OCI-LY3 (cell line): Measurements from ENCODE around the gene FBH1.
"Not testable (repeated sequence)": the region's sequence is repeated elsewhere in the genome, so short reads cannot be mapped to it uniquely, and the experiment has no call there.

Source experiments
- H2AFZ ChIP-seq: fragments of 200-600, 300-600 bp; shearing (Covaris generic); 2 replicates; pipeline ENCODE4 v1.6.0; 2014; ENCODE audit warnings: antibody characterized with exemption, low read depth, low read length
- H3K27ac ChIP-seq: fragments of 200-600, 300-600 bp; sonication (generic); 2 replicates; pipeline ENCODE4 v1.5.1; 2014; ENCODE audit warnings: mild to moderate bottlenecking, low read length, moderate library complexity, mixed read lengths
- H3K27me3 ChIP-seq: fragments of 200-600, 300-600 bp; sonication (generic); 2 replicates; pipeline ENCODE4 v1.6.1; 2014; ENCODE audit warnings: low read depth, low read length, mixed read lengths
- H3K36me3 ChIP-seq: fragments of 200-600, 300-600 bp; sonication (generic); replicated peaks from 2 replicates; pipeline ENCODE3; 2014; ENCODE audit warnings: low read depth, low read length, mixed read lengths
- H3K4me1 ChIP-seq: fragments of 300-600, 200-600 bp; sonication (generic); 2 replicates; pipeline ENCODE4 v1.6.1; 2014; ENCODE audit warnings: low read length, mixed read lengths
- H3K4me2 ChIP-seq: fragments of 200-600, 300-600 bp; sonication (generic); 2 replicates; pipeline ENCODE4 v1.6.1; 2014; ENCODE audit warnings: low read length, mixed read lengths
- H3K4me3 ChIP-seq: fragments of 300-600, 200-600 bp; sonication (generic); 2 replicates; pipeline ENCODE4 v1.5.1; 2014; ENCODE audit warnings: antibody characterized with exemption, mild to moderate bottlenecking, low read length, moderate library complexity
- H3K79me2 ChIP-seq: fragments of 300-600, 200-600 bp; shearing (Covaris generic); 2 replicates; pipeline ENCODE4 v1.6.1; 2014; ENCODE audit warnings: mild to moderate bottlenecking, low read length, mixed read lengths
- H3K9ac ChIP-seq: fragments of 300-600, 200-600 bp; shearing (Covaris generic); 2 replicates; pipeline ENCODE4 v1.6.0; 2014; ENCODE audit warnings: mild to moderate bottlenecking, low read length, moderate library complexity
- H3K9me3 ChIP-seq: fragments of 200-600, 300-600 bp; shearing (Covaris generic); 2 replicates; pipeline ENCODE4 v1.6.1; 2014; ENCODE audit warnings: low read length, mixed read lengths; ENCODE audit not compliant: insufficient read depth
- H4K20me1 ChIP-seq: fragments of 200-600, 300-600 bp; sonication (generic); 2 replicates; pipeline ENCODE4 v1.6.1; 2016; ENCODE audit warnings: low read length, mixed read lengths; ENCODE audit not compliant: insufficient read depth
- CTCF ChIP-seq: fragments of 200-600, 300-600 bp; sonication (generic); IDR thresholded peaks from 2 replicates; pipeline ENCODE4 v1.5.1; 2014; ENCODE audit warnings: antibody characterized with exemption, low read length, low read depth
- EZH2phosphoT487 ChIP-seq: fragments of 200-600 bp; shearing (Covaris generic); IDR thresholded peaks from 2 replicates; pipeline ENCODE4 v1.6.1; 2018; ENCODE audit warnings: antibody characterized with exemption, mixed run types, low read depth

FBH1 gene

GRCh38 chr10:5843686-5844344 is 46.2 kb upstream of the FBH1 start:
- TF ChIP-seq CTCF (no peak), EZH2phosphoT487 (no peak)
- Histone ChIP-seq H3K27me3 (no peaks in the 10 kb centered on the region), H3K27ac (peak overlapping the region; percentile 12; the same call in 1 of the 2 replicates), H3K9me3 (no peaks in the 10 kb centered on the region; the same call in 1 of the 2 replicates), H3K79me2 (no peaks in the 10 kb centered on the region), H3K9ac (peak overlapping the region; percentile 21), H2AFZ (no peak overlapping the region), H3K4me2 (peak overlapping the region; percentile 69), H3K4me3 (peak overlapping the region; percentile 54), H3K4me1 (peaks cover 44% of the 10 kb centered on the region), H4K20me1 (no peaks in the 10 kb centered on the region), H3K36me3 (no peaks in the 10 kb centered on the region)

- Histone ChIP-seq H3K4me3 (peak overlapping the region; percentile 54), H3K4me1 (peaks cover 44% of the 10 kb centered on the region)
Measured at GRCh38 chr10:5844345-5845055, 45.5 kb upstream of the FBH1 start.

GRCh38 chr10:5846667-5847066 is 43.4 kb upstream of the FBH1 start:
- not testable (repeated sequence) for H3K4me3 ChIP-seq, H3K79me2 ChIP-seq, H2AFZ ChIP-seq, H3K27ac ChIP-seq, H3K27me3 ChIP-seq, H3K9ac ChIP-seq, H3K36me3 ChIP-seq, H4K20me1 ChIP-seq, H3K9me3 ChIP-seq
- Histone ChIP-seq H3K4me1 (peaks cover 31% of the 10 kb centered on the region), H3K4me2 (peak overlapping the region; percentile 57; the same call in 1 of the 2 replicates)

More at GRCh38 chr10:5844345-5845055, 45.5 kb upstream of the FBH1 start:
- Histone ChIP-seq H3K9ac (peak overlapping the region; percentile 26), H3K79me2 (no peaks in the 10 kb centered on the region), H2AFZ (peak overlapping the region; percentile 76; the same call in 1 of the 2 replicates), H3K36me3 (no peaks in the 10 kb centered on the region), H3K9me3 (no peaks in the 10 kb centered on the region; the same call in 1 of the 2 replicates), H4K20me1 (no peaks in the 10 kb centered on the region), H3K27ac (peak overlapping the region; percentile 12; the same call in 1 of the 2 replicates), H3K27me3 (no peaks in the 10 kb centered on the region), H3K4me2 (peak overlapping the region; percentile 69)
- no peak for TF ChIP-seq EZH2phosphoT487
- TF ChIP-seq CTCF = no peak

GRCh38 chr10:5854131-5854475 is 35.9 kb upstream of the FBH1 start:
- Histone ChIP-seq H2AFZ (no peak overlapping the region), H3K4me2 (no peak overlapping the region), H4K20me1 (no peaks in the 10 kb centered on the region), H3K4me3 (no peak overlapping the region), H3K79me2 (no peaks in the 10 kb centered on the region), H3K27ac (no peak overlapping the region), H3K27me3 (no peaks in the 10 kb centered on the region), H3K9me3 (no peaks in the 10 kb centered on the region), H3K36me3 (no peaks in the 10 kb centered on the region), H3K4me1 (peaks cover 16% of the 10 kb centered on the region), H3K9ac (no peak overlapping the region)
- TF ChIP-seq EZH2phosphoT487 = no peak
- TF ChIP-seq CTCF = no peak
